KBM-7 (cell line): ENCODE results near the gene JMJD7.
A peak's percentile ranks its signal among the peaks of the same experiment; 100 is the strongest.

Experiments used
- DNase-seq: peaks from one replicate; pipeline ENCODE4 v3.0.0-alpha.2; 2015
- in situ Hi-C: fragments of 300-500 bp; cut with MboI; formaldehyde crosslinking; loops from 2 replicates; pipeline ENCODE4 v1.14.3; 2020; ENCODE audit warnings: low sequenced_read_pairs, low pct_unique_long_range_greater_than_20kb, mixed read lengths

The JMJD7 gene

DNA sequence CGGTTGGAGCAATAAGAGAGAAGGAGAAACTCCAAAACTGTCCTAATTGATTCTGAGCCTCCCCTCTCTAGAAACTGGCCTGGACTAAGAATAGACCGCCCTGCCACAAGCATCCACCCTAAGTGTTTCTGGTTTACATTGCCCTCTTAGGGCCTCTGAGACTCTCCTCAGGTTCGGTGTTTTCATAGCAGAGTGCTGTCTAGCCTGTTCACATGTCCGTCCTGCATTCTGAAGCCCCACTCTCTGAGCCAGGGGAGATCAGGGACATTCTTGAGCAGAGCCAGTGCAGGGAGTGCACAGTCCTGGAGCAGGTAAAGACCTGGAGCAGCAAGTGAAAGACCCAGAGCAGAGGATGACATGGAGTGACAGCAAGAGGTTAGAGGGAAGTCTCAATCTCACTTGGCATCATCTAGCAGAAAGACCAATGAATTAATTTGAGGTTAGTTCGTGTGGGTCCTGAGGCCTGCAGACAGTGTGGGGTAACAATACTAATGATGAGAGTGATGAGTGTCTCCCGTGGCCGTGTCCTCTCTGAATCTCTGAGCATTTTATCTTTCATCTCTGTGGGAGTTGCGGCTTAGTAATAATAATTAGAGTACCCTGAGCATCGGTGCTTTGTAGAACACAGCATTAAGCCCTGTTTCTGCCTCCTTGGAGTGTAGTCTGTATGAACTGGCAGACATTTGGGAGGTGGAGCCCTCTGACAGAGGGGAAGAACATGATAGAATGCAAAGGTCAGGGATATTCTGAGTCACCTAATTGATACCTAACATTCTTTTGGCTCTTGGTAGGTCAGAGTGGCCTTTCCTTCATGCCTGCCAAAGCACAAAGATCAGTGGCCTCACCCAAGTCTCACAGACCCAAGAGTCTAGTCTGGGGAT is 29.0 kb upstream of the JMJD7 start:
- DNase-seq: no peak
- in situ Hi-C loops: no loop called here

DNA sequence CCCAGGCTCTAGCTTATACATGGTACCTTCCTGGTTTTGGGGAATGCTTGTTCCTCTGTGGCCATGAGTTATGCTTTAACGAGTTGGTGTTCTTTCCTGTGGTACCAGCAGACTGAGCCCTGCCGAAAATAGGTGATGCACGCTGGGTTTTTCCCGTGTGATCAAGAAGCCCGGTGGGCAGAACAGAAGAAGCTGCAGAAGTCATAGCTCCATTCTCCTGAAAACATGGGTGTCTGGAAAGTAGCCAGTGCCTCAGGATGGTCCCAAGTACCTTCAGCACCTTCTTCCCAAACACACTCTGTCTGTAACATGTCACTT is 28.4 kb upstream of the JMJD7 start:
- no peak for DNase-seq

DNA sequence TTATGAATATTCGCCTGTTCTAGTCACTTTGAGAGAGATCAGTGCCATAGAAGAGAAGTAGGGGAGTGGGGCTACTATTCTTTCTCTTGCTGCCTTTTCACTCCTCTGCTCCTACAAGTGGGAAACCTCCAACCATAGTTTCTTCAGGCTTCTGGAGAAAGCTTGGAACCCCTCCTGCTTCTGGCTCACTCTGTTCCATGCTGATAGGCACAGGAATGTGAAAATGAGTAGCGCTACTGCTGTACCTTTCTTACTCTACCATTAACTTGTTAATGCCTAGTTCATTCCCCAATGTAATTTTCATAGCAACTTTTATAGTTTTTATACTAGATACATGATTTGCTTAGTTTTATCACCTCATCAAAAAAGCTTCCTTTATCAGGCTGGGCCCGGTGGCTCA is 26.7 kb upstream of the JMJD7 start:
- no peak for DNase-seq
- in situ Hi-C loops: no loop called here

More for the DNA sequence above, 28.4 kb upstream of the JMJD7 start:
- in situ Hi-C loops: no loop called here

DNA sequence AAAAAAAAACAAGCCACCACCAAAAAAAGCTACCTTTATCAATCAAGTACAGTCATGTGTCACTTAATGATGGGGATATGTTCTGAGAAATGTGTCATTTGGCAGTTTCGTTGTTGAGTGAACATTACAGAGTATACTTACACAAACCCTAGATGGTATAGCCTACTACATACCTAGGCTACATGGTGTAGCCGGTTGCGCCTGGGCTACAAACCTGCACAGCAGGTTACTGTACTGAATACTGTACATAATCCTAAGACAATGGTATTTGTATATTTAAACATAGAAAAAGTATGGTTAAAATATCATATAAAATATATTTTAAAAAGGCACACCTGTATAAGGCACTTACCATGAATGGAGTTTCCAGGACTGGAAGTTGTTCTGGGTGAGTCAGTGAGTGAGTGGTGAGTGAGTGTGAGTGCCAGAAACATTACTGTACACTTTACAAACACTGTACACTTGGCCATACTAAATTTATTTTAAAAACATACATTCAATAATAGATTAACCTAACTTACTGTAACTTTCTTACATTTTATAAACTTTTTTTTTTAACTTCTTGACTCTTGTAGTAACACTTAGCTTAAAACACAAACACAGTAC is 25.9 kb upstream of the JMJD7 start:
- in situ Hi-C loops: no loop called here
- no peak for DNase-seq

DNA sequence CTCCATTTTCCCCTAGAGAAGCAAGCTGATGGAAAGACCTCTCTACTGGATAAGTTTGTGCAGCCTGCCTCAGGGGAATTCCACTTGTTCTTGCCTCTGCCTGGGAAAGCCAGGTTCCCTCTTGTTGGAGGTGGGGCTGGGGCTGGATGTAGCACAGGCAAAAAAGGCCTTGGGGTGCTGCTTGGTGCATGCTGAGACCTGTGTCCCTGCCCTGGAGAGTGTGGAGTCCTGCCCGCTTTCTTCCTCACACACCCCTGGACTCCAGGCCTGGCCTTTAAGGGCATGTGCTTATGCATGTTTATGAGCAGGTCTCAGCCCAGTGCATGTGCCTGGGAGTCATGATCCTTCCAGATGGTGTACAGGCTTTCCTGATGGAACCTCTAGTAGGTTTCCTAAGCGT is 23.5 kb upstream of the JMJD7 start:
- DNase-seq: no peak
- in situ Hi-C loops: no loop called here

DNA sequence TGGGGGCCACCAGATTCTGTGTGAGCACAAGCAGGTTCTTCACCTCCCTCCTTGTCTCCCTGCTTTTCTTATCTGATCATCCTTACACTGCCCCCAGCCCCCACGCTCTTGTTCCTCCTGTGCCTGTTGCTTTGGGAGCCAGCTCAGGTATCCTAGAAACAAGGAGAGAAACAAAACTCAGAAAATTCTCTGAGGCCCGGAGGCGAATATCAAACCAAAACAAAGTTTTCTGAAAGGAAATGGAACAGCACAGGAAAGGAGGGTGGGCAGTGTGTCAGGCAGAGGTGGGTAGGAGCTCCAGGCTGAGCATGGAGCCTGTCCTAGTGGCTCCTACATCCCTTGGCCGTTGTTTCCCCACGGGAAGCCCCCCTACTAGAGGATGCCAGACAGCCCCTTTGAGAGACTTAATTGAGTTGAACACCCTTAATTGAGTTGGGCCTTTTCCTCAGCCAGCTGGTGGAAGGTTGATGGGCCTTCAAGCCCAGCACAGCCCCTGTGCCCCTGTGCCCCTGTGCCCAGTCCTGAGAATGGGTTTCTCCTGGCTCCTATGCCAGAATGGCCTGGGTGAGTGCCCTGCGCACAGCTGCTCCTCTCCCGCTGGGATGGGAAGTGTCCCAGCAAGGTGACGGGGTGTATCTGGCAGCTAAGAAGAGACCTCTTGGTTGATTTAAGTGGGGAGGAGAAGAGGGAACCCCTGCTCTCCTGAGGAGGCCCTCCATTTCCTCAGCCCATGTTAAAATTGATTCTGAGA is 22.8 kb upstream of the JMJD7 start:
- in situ Hi-C loops: no loop called here
- no peak for DNase-seq

DNA sequence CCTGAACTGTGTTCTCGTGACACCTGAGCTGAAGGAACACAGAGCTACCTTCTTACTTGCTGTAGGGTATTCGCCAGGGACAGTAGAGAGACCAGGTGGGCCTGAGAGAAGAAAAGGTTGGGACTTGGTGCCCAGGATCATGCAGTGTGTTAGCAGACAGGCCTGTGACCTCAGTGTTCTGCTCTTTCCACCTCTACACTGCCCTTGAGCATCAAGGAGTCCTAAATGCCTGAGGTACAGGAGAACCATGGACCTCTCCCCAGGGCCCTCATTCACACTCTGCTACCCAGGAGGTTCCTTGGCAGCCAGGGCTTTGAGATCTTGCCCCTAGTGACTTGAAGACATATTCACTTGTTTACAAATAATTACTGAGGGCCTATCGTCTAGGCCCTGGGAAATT is 22.2 kb upstream of the JMJD7 start:
- DNase-seq: no peak
- in situ Hi-C loops: no loop called here

DNA sequence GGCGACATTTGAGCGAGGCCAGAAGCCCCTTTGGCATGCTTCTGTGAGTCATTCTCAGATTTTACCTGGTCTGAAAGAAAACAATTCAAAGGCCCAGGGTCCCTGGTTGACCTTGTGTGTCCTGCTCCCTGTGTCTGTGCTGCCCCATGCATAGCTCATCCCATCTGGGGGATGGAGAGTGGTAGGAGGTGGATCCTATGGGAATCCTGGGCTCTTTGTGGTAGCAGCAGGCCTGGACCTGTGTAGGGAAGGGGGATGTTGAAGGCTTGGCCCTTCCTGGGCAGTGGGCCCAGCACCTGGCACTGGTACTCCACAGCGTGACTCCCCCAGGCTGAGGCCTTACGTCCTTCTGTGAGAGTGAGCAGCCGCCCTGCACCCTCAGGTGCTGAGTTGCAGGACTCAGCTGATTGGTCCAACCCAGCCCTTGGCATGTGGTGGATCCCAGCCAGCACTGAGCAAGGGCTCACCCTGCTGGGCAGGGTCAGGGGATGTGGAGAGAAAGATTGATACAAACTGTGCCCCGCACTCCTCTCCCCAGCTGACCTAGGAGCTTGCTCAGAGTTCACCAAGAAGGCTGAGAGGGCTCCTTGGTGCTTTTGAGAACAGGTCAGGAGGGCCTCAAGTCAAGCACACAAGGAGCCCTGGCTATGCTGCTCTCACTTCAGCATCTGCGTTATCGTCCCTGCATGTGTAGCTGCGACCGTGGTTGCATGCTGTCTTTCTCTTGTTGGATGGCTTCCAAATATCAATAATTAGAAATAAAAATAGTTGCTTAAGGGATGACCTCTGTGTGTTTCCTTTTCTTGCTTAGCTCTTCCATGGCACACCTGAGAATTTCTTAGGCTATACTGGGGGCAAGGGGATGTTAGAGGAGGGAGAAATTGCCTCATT is 21.4 kb upstream of the JMJD7 start:
- in situ Hi-C loops: no loop called here

DNA sequence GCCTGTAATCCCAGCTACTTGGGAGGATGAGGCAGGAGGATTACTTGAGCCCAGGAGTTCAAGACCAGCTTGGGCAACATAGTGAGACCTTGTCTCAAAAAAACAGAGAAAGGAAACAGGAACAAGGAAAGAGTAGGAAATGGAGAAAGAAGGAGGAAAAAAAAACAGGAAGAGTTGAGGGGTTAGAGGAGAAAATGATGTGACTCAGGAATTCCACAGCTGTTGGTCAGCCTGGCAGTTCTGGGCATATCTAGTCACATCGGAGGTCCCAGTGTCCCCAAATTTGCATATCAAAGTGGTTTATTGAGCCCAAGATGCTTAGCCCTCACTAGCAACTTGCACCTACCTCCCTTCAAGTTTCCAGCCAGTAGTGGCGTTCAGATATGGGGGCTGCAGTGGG is 18.8 kb upstream of the JMJD7 start:
- DNase-seq: no peak
- in situ Hi-C loops: no loop called here

More for the DNA sequence above, 21.4 kb upstream of the JMJD7 start:
- DNase-seq: no peak

DNA sequence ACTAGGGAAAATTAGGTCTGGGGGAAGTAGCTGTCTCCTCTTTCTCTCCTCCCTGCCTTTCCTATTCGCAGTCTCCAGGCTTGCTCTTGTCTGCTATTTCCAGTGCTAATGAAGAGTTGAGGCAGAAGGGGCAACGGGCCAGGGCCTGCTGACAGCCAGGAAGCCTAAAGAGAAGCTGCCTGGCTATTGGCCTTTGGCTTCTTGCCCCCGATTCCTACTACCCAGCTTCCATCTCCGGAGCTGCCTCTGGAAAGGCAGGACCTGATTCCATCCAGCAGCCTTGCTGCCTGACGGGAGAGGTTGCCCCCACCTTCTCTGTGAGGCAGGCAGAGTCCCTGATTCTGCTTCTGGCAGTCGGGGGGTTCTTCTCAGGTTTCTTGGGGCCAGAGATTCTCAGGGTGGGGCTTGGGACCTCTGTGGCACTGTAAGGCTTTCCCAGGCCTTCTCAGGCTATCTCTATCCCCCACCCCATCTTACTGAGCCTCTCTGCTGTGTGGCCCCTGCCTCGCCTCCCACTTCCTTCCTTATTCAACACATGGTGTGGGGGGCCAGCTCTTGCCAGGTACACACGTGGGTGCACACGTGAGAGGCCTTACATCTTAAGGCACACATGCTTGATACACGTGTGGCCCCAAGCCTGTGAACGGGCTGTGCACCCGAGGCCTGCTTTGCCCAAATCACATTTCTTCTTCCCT is 18.2 kb upstream of the JMJD7 start:
- in situ Hi-C loops: no loop called here
- peak; percentile 82 for DNase-seq

DNA sequence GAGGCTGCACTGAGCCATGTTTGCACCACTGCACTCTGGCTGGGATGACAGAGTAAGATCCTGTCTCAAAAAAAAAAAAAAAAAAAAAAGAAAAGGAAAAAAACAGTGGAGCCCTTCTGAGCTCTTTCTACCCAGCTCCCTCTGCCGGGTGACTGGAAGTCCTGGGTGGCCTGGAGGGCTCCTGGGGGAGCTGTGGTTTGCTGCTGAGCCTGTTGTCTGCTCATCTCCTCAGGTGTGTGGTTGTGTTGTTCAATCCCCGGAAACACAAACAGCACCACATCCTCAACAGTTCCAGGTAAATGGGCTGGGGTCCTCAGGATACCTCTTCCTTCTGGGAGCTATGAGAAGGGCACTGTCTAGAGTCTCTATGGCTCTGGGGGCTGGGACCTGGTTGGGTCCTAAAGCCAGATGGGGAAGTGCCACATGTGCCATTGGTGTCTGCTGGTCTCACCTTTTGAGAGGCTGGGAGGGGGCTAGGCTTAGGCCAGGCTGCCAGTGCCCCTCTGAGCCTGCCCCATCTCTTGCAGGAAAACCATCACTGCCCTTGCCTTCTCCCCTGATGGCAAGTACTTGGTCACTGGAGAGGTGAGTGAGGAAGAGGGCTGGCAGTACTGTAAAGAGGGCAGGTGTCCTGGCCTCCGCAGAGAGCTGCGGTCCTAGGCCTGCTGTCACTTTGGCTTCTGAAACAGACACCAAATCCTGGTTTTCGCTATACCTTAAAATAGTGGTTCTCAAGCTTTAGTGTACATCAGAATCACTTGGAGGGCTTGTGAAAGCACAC is 17.1 kb upstream of the JMJD7 start:
- DNase-seq: no peak
- in situ Hi-C loops: no loop called here

DNA sequence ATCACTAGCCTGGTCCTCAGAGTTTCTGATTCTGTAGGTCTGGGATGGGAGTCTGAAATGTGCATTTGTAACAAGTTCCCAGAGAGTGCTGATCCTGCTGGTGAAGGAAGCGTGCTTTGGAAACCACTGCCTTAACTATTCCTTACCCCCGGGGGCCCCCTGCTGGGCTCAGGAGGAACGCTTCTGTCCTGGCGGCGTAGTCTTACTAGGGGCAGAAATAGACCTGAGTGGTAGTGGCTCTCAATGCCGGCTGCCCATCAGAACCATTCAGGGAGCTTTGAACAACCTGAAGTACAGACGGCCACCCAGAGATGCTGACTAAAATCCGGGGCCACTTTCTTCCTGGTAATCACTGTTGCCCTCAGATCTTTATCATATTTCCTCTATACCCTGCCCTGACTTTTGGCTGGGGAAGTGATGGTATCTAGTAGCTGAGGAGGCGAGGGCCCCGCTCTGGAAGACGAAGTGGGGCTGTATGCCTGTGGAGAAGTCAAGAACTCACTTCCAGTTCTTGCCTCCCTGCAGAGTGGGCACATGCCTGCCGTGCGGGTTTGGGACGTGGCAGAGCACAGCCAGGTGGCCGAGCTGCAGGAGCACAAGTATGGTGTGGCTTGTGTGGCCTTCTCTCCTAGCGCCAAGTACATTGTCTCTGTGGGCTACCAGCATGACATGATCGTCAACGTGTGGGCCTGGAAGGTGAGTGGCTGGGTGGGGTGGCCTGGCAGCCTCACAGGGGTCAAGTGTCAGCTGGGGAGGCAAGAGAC is 16.3 kb upstream of the JMJD7 start:
- in situ Hi-C loops: no loop called here
- peak; percentile 89 for DNase-seq

DNA sequence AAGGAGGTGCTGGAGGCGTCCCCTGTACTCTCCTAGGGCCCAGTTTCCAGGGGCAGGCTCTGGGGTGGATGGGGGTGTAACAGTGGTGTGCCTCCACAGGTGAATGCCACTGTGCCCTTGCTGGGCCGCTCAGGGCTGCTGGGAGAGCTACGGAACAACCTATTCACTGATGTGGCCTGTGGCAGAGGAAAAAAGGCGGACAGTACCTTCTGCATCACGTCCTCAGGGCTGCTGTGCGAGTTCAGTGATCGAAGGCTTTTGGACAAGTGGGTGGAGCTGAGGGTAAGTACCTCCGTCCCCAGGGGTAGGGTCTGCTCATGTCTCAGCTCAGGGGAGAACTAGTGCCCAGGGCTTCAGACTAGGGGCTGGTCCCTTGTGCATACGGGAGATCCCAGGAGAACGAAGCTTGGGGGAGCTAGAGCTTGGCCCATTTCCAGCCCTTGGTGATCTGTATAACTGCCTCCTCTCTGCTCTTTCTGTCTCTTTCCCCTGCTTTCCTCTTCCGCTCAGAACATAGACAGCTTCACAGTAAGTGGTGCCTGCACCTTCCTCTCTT is 15.0 kb upstream of the JMJD7 start:
- no peak for DNase-seq
- in situ Hi-C loops: no loop called here

DNA sequence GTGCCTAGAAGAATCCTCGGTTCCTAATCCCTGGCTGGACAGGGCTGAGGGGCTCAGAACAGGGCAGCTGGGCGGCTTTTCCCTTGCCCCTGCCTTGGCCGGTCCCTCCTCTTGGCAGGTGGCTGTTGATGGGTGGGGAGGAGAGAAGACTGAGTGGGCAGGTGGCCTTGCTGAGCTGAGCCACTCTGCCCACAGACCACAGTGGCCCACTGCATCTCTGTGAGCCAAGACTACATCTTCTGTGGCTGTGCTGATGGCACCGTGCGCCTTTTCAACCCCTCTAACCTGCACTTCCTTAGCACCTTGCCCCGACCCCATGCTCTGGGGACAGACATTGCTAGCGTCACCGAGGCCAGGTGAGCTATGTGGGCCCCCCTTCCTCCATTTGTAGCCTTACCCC is 14.5 kb upstream of the JMJD7 start:
- in situ Hi-C loops: no loop called here
- no peak for DNase-seq

DNA sequence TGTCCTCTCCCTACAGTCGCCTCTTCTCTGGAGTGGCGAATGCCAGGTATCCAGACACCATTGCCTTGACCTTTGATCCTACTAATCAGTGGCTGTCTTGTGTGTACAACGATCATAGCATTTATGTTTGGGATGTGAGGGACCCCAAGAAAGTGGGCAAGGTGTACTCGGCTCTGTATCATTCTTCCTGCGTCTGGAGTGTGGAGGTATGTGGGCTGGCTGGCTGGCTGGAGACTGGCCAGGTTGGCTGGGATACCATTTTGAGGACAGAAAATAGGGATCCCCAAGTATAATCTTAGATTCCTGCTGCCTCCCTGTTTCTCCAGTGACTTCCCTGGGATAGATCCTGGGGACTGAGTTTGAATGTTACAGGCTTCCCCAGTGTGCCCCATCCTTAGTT is 13.4 kb upstream of the JMJD7 start:
- in situ Hi-C loops: no loop called here
- DNase-seq: no peak

DNA sequence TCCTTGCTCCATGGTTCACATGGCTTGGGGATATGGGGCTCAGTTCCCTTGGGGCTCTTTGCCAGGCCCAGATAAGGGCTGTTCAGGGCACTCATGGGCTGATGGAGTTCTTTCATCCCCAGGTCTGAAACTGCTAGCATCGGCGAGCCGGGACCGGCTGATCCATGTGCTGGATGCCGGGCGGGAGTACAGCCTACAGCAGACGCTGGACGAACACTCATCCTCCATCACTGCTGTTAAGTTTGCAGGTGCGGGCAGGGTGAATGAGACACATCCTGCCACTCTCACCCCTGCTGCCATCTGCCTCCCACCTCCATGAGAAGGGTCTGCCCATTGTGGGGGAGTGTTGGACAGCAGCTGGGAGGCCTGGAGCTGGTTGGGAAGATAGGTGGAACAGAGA is 11.1 kb upstream of the JMJD7 start:
- DNase-seq: no peak
- in situ Hi-C loops: no loop called here

DNA sequence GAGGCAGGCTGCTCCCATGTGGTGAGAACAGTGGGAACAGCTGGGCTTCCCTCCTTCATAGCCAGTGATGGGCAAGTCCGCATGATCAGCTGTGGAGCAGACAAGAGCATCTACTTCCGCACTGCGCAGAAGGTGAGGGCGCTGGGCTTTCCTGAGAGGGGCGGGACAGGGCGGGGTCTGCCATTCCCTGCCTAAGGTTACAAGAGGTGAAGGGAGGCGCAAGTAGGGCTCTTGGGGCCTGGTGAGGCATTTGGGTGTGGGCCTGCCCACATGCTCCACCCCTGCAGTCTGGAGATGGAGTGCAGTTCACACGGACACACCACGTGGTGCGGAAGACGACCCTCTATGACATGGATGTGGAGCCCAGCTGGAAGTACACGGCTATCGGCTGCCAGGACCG is 10.6 kb upstream of the JMJD7 start:
- in situ Hi-C loops: no loop called here
- no peak for DNase-seq
